Smooth muscle cell (in vitro differentiated cells): ENCODE measurements around the gene RXRB. TPM values are rescaled to one million over a fixed set of nuclear protein-coding genes. Genes with fewer than 3 reads are reported as not detected.

Experiments used
- DNase-seq: peaks from one replicate; lab custom pipeline; 2025; ENCODE audit not compliant: unreplicated experiment; lab: John Stamatoyannopoulos, UW
- H2AFZ ChIP-seq: fragments of 200-600 bp; sonication (generic); 2 replicates; pipeline ENCODE4 v1.6.0; 2016; ENCODE audit warnings: antibody characterized with exemption, low read depth, mild to moderate bottlenecking
- H3F3A ChIP-seq: fragments of 200-600 bp; sonication (generic); 2 replicates; pipeline ENCODE4 v1.6.0; 2017; ENCODE audit warnings: antibody characterized with exemption, low read depth
- H3K27ac ChIP-seq: fragments of 200-600 bp; sonication (generic); 2 replicates; pipeline ENCODE4 v1.5.1; 2016; ENCODE audit warnings: low read depth, mild to moderate bottlenecking
- H3K27me3 ChIP-seq: fragments of 200-600 bp; sonication (generic); 2 replicates; pipeline ENCODE4 v1.6.1; 2016; ENCODE audit warnings: low read depth, mild to moderate bottlenecking
- H3K36me3 ChIP-seq: fragments of 200-600 bp; sonication (generic); 2 replicates; pipeline ENCODE4 v1.5.1; 2016; ENCODE audit warnings: low read depth
- H3K4me1 ChIP-seq: fragments of 200-600 bp; sonication (generic); 2 replicates; pipeline ENCODE4 v1.5.1; 2016; ENCODE audit warnings: low read depth
- H3K4me2 ChIP-seq: fragments of 200-600 bp; sonication (generic); 2 replicates; pipeline ENCODE4 v1.6.0; 2016; ENCODE audit warnings: mild to moderate bottlenecking
- H3K4me3 ChIP-seq: fragments of 200-600 bp; sonication (generic); 2 replicates; pipeline ENCODE4 v1.5.1; 2016; ENCODE audit warnings: mild to moderate bottlenecking
- H3K79me2 ChIP-seq: fragments of 200-600 bp; sonication (generic); 2 replicates; pipeline ENCODE4 v1.6.0; 2016; ENCODE audit warnings: low read depth, mild to moderate bottlenecking
- H3K9ac ChIP-seq: fragments of 200-600 bp; sonication (generic); 2 replicates; pipeline ENCODE4 v1.6.0; 2016; ENCODE audit warnings: low read depth
- H3K9me3 ChIP-seq: fragments of 200-600 bp; sonication (generic); replicated peaks from 2 replicates; pipeline ENCODE4 v1.5.1; 2016; ENCODE audit warnings: low read depth
- H4K20me1 ChIP-seq: fragments of 200-600 bp; sonication (generic); 2 replicates; pipeline ENCODE4 v1.6.0; 2016; ENCODE audit warnings: low read depth
- CTCF ChIP-seq: fragments of 200-600 bp; sonication (generic); IDR thresholded peaks from 2 replicates; pipeline ENCODE4 v1.5.1; 2017; ENCODE audit warnings: borderline replicate concordance, mild to moderate bottlenecking, antibody characterized with exemption; ENCODE audit not compliant: insufficient read depth, poor library complexity, severe bottlenecking
- WGBS: methylation state at CpG from one replicate; pipeline ENCODE4 v1.1.7; 2016; ENCODE audit warnings: low lambda C conversion rate; 5-methylcytosine and 5-hydroxymethylcytosine counted together
- polyA plus RNA-seq: library from polyadenylated mRNA; unstranded; fragments of >200 nt; fragmentation: Nextera tagmentation; extraction: Ambion mirVana; gene quantifications from 2 replicates; pipeline ENCODE4 v1.2.1, GENCODE V29; 2016
- total RNA-seq: library from RNA; depleted of rRNA; stranded (reverse); fragments of >200 nt; gene quantifications from 2 replicates; pipeline ENCODE4 v1.2.3, GENCODE V29; 2014

Gene RXRB
- total and polyA plus RNA-seq, 2 experiments from 2014 or later: 25.7 to 28.2 TPM

- Histone ChIP-seq H3K79me2 (peaks cover 43% of the 10 kb centered on the region), H3K4me3 (peak overlapping the region; percentile 88), H3K9me3 (no peaks in the 10 kb centered on the region)
Measured at GRCh38 chr6:33204165-33204414, 3.6 kb upstream of the RXRB start.

GRCh38 chr6:33203443-33204164, 3.1 kb upstream of the RXRB start:
- peaks cover 6% of the 10 kb centered on the region for H3K36me3 ChIP-seq
- H3K27me3 ChIP-seq: no peaks in the 10 kb centered on the region
- 95% methylated on average over 7 of the region's 7 CpGs for WGBS
- peaks cover 45% of the 10 kb centered on the region for H3K79me2 ChIP-seq
- no peak for TF ChIP-seq CTCF
- no peak overlapping the region for H3K9ac ChIP-seq
- H2AFZ ChIP-seq: no peak overlapping the region
- peak overlapping the region; percentile 88 for H3K4me3 ChIP-seq
- peak overlapping the region; percentile 98 for H3K27ac ChIP-seq
- H3K4me1 ChIP-seq: peaks cover 43% of the 10 kb centered on the region
- H3K4me2 ChIP-seq: peak overlapping the region; percentile 100
- H4K20me1 ChIP-seq: peaks cover 41% of the 10 kb centered on the region
- no peaks in the 10 kb centered on the region for H3K9me3 ChIP-seq
- no peak for DNase-seq
- peaks cover 15% of the 10 kb centered on the region for H3F3A ChIP-seq

More at GRCh38 chr6:33204165-33204414, 3.6 kb upstream of the RXRB start:
- H3K27me3 ChIP-seq: no peaks in the 10 kb centered on the region
- no peak for DNase-seq
- peaks cover 6% of the 10 kb centered on the region for H3K36me3 ChIP-seq
- H3K4me1 ChIP-seq: peaks cover 46% of the 10 kb centered on the region
- H2AFZ ChIP-seq: no peak overlapping the region
- H3K27ac ChIP-seq: peak overlapping the region; percentile 98
- peak overlapping the region; percentile 100 for H3K4me2 ChIP-seq
- no peak for TF ChIP-seq CTCF
- whole genome bisulfite sequencing: 28% methylated on average over 4 of the region's 4 CpGs
- peaks cover 37% of the 10 kb centered on the region for H4K20me1 ChIP-seq
- no peak overlapping the region for H3K9ac ChIP-seq
- peaks cover 18% of the 10 kb centered on the region for H3F3A ChIP-seq

- Histone ChIP-seq H4K20me1 (peaks cover 49% of the 10 kb centered on the region), H3K36me3 (peaks cover 6% of the 10 kb centered on the region), H3K9me3 (no peaks in the 10 kb centered on the region), H2AFZ (no peak overlapping the region), H3K79me2 (peaks cover 45% of the 10 kb centered on the region), H3K27ac (peak overlapping the region; percentile 98), H3K4me1 (peaks cover 43% of the 10 kb centered on the region), H3K4me2 (peak overlapping the region; percentile 98), H3K27me3 (no peaks in the 10 kb centered on the region), H3K9ac (peak overlapping the region; percentile 98), H3F3A (peaks cover 22% of the 10 kb centered on the region), H3K4me3 (no peak overlapping the region)
- 98% methylated on average over 6 of the region's 6 CpGs for WGBS
- TF ChIP-seq CTCF: no peak
- no peak for DNase-seq
Measured at GRCh38 chr6:33202799-33203198, 2.3 kb upstream of the RXRB start.

- Histone ChIP-seq H3K4me3 (peak overlapping the region; percentile 88), H3K27me3 (no peaks in the 10 kb centered on the region), H3K9ac (peak overlapping the region; percentile 98), H3F3A (peaks cover 22% of the 10 kb centered on the region), H4K20me1 (peaks cover 58% of the 10 kb centered on the region), H3K79me2 (peaks cover 45% of the 10 kb centered on the region), H3K4me1 (peaks cover 43% of the 10 kb centered on the region), H3K36me3 (peaks cover 6% of the 10 kb centered on the region), H3K27ac (peak overlapping the region; percentile 98), H3K4me2 (peak overlapping the region; percentile 98), H3K9me3 (no peaks in the 10 kb centered on the region), H2AFZ (no peak overlapping the region)
- no peak for TF ChIP-seq CTCF
- no peak for DNase-seq
- WGBS: 87% methylated on average over 6 of the region's 6 CpGs
Measured at GRCh38 chr6:33201935-33202334, 1.5 kb upstream of the RXRB start.
